Upper lobe of left lung (tissue), 4 donors: ENCODE data around the gene LRRC75B.

Source experiments
- EP300 ChIP-seq, 4 donors: sonication (generic); formaldehyde crosslinking; IDR thresholded peaks; one replicate each; pipeline ENCODE4 v1.5.1; 2017; ENCODE audit warnings: antibody characterized with exemption in 4 of 4, control low read depth in 2 of 4
- POLR2A ChIP-seq, 4 donors: fragments of 450-650 bp; IDR thresholded peaks; one replicate each; pipeline ENCODE4 v1.5.1; 2016 to 2017; ENCODE audit warnings: antibody characterized with exemption in 4 of 4, mild to moderate bottlenecking in 2 of 4
- POLR2AphosphoS5 ChIP-seq, 2 donors: sonication (generic); formaldehyde crosslinking; IDR thresholded peaks; one replicate each; pipeline ENCODE4 v1.5.1; 2017; ENCODE audit warnings: antibody characterized with exemption in 2 of 2
- TF ChIP-seq, protein P1 (sequence below), 6 experiments: fragments of 450-650 bp in 4 of 6; fragments of 200-600 bp in 2 of 6; sonication (generic) in 2 of 6; IDR thresholded peaks; one replicate each; pipeline ENCODE4 v1.5.1; 2016 to 2019; ENCODE audit warnings: antibody characterized with exemption in 6 of 6

DNA sequence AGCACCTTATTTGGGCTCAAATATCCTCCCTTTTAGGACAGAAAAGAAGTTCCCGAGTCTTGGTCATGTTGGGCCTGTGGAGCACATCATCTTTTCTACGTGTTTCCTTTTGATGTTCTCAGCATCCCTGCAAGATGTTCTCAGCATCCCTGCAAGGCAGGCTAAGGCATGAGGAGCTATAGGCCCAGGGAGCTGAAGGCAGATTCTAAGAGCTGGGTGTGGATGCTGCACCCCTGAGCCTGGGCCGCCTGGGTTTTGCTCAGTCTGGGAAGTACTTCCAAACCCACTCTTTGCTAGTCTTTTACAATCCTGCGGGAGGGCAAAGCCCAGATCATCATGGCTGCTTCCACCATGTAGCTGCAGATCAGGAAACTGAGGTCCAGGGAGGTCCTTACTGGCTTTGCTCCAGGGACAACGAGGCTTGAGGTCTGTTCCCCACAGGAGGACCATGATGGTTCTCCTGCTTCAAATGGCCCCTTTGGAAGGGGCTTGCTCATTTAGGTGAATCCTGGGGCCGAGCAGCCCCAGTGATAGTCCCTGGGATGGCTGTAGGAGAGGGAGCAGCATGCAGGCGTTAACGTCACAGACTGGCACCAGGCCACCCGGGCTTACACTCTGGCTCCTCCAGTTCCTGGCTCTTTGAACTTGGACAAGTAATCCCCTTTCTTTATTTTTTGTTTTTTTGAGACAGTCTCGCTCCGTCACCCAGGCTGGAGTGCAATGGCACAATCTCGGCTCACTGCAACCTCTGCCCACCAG, 10.6 kb downstream of the LRRC75B start:
- TF ChIP-seq, protein P1, sequence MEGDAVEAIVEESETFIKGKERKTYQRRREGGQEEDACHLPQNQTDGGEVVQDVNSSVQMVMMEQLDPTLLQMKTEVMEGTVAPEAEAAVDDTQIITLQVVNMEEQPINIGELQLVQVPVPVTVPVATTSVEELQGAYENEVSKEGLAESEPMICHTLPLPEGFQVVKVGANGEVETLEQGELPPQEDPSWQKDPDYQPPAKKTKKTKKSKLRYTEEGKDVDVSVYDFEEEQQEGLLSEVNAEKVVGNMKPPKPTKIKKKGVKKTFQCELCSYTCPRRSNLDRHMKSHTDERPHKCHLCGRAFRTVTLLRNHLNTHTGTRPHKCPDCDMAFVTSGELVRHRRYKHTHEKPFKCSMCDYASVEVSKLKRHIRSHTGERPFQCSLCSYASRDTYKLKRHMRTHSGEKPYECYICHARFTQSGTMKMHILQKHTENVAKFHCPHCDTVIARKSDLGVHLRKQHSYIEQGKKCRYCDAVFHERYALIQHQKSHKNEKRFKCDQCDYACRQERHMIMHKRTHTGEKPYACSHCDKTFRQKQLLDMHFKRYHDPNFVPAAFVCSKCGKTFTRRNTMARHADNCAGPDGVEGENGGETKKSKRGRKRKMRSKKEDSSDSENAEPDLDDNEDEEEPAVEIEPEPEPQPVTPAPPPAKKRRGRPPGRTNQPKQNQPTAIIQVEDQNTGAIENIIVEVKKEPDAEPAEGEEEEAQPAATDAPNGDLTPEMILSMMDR (IDR thresholded peaks at IDR 0.05), result no peak
- TF ChIP-seq POLR2AphosphoS5 (IDR thresholded peaks at IDR 0.05) (no peak), POLR2A (IDR thresholded peaks at IDR 0.05) (no peak), EP300 (IDR thresholded peaks at IDR 0.05) (no peak)
